Endothelial cell (in vitro differentiated cells): Measurements from ENCODE around the gene GINS3. TPM values are rescaled to one million over a fixed set of nuclear protein-coding genes. Genes with fewer than 3 reads are reported as not detected.

Source experiments
- DNase-seq: peaks from one replicate; pipeline ENCODE4 v3.0.0; 2021; ENCODE audit warnings: low spot score
- H3K27ac Mint-ChIP-seq: one replicate; pipeline ENCODE4 v1.8.0; 2021; ENCODE audit warnings: mixed read lengths, inconsistent platforms; ENCODE audit not compliant: unreplicated experiment
- H3K27me3 Mint-ChIP-seq: one replicate; pipeline ENCODE4 v1.8.0; 2021; ENCODE audit warnings: mild to moderate bottlenecking, moderate library complexity, mixed read lengths, inconsistent platforms; ENCODE audit not compliant: unreplicated experiment
- H3K36me3 Mint-ChIP-seq: one replicate; pipeline ENCODE4 v1.8.0; 2021; ENCODE audit warnings: mild to moderate bottlenecking, low read depth, mixed read lengths, inconsistent platforms; ENCODE audit not compliant: unreplicated experiment
- H3K4me1 Mint-ChIP-seq: one replicate; pipeline ENCODE4 v1.8.0; 2021; ENCODE audit warnings: mild to moderate bottlenecking, mixed read lengths, inconsistent platforms; ENCODE audit not compliant: unreplicated experiment
- H3K4me3 Mint-ChIP-seq: one replicate; pipeline ENCODE4 v1.8.0; 2021; ENCODE audit warnings: mild to moderate bottlenecking, mixed read lengths, inconsistent platforms; ENCODE audit not compliant: unreplicated experiment
- H3K9me3 Mint-ChIP-seq: one replicate; pipeline ENCODE4 v1.8.0; 2021; ENCODE audit warnings: mixed read lengths, inconsistent platforms; ENCODE audit not compliant: unreplicated experiment
- CTCF ChIP-seq: fragments of 200-600 bp; sonication (generic); IDR thresholded peaks from one replicate; pipeline ENCODE4 v1.5.0; 2021; ENCODE audit warnings: antibody characterized with exemption; ENCODE audit not compliant: unreplicated experiment
- total RNA-seq: library from RNA; stranded (reverse); fragmentation: NEBNext Ultra II Directional; extraction: Animal tissue kit (Norgen Biotek cat#: 25700); gene quantifications from one replicate; pipeline ENCODE4 v1.2.1, GENCODE V29; 2021; ENCODE audit not compliant: unreplicated experiment

GINS3 gene
- total RNA-seq, 1 donor from 2014 or later = 4.9 TPM

GRCh38 chr16:58375386-58375785 lies 16.9 kb upstream of the GINS3 start:
- Mint-ChIP-seq H3K4me3 (no peak overlapping the region), H3K27ac (no peak overlapping the region), H3K27me3 (peaks cover 1% of the 10 kb centered on the region), H3K9me3 (no peaks in the 10 kb centered on the region), H3K4me1 (no peaks in the 10 kb centered on the region), H3K36me3 (no peaks in the 10 kb centered on the region)
- no peak for TF ChIP-seq CTCF
- DNase-seq = no peak

DNA sequence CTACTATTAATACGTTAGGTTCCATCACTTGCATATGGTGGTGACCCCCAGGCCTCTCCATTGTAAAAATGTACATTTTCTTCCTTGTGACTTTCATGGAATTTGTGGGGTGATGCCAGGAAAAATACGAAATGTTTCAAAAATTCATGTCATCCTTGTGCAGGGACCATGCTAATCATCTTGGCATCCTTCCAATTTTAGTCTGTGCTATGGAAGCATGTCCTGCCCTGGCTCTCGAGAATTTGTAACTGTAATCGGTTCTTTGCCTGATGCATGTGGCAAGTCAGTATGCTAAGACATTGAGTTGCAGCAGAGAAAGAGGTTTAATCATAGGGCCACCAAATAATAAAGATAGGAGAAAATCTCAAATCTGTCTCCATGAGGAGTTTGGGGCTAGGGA lies 14.3 kb upstream of the GINS3 start:
- H3K27ac Mint-ChIP-seq = no peak overlapping the region
- no peak for TF ChIP-seq CTCF
- H3K4me1 Mint-ChIP-seq = no peaks in the 10 kb centered on the region
- no peak overlapping the region for H3K4me3 Mint-ChIP-seq
- no peaks in the 10 kb centered on the region for H3K9me3 Mint-ChIP-seq
- H3K27me3 Mint-ChIP-seq = peaks cover 1% of the 10 kb centered on the region
- no peaks in the 10 kb centered on the region for H3K36me3 Mint-ChIP-seq
- DNase-seq = no peak

DNA sequence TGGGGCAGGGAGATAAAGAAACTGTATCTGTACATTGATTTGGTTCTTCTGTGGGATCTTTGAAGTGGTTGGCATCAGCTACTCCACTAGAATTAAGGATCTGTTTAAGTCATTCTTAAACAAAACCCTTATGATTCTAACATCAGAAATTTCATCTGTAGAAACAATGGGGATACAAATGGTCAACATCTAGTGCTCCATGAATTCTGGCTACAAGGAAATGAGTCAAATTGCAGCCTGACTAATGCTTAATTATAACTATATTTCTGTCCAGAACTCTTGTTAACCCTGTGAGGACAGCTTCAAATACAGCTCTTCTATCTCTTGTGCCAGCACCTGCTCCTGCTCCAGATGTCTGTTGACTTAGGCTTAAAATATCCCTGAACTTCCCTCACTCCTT lies 13.9 kb upstream of the GINS3 start:
- H3K4me1 Mint-ChIP-seq = no peaks in the 10 kb centered on the region
- H3K27ac Mint-ChIP-seq = no peak overlapping the region
- no peaks in the 10 kb centered on the region for H3K36me3 Mint-ChIP-seq
- DNase-seq = no peak
- no peak for TF ChIP-seq CTCF
- no peak overlapping the region for H3K4me3 Mint-ChIP-seq
- no peaks in the 10 kb centered on the region for H3K9me3 Mint-ChIP-seq
- peaks cover 1% of the 10 kb centered on the region for H3K27me3 Mint-ChIP-seq

GRCh38 chr16:58379736-58380135 lies 12.5 kb upstream of the GINS3 start:
- Mint-ChIP-seq H3K36me3 (no peaks in the 10 kb centered on the region), H3K27me3 (peaks cover 1% of the 10 kb centered on the region), H3K9me3 (no peaks in the 10 kb centered on the region), H3K27ac (no peak overlapping the region), H3K4me3 (no peak overlapping the region), H3K4me1 (peaks cover 5% of the 10 kb centered on the region)
- no peak for TF ChIP-seq CTCF
- DNase-seq = no peak

- Mint-ChIP-seq H3K27ac (no peak overlapping the region), H3K9me3 (no peaks in the 10 kb centered on the region), H3K27me3 (peaks cover 3% of the 10 kb centered on the region), H3K4me1 (peaks cover 5% of the 10 kb centered on the region), H3K36me3 (no peaks in the 10 kb centered on the region), H3K4me3 (no peak overlapping the region)
- no peak for TF ChIP-seq CTCF
- no peak for DNase-seq
Measured at GRCh38 chr16:58381661-58382060, 10.6 kb upstream of the GINS3 start.
